Measurements from ENCODE around the gene ITGB1BP1. TPM values are rescaled to one million over a fixed set of nuclear protein-coding genes. Genes with fewer than 3 reads are reported as not detected.
A peak's percentile ranks its signal among the peaks of the same experiment; 100 is the strongest.

Gene ITGB1BP1, protein sequence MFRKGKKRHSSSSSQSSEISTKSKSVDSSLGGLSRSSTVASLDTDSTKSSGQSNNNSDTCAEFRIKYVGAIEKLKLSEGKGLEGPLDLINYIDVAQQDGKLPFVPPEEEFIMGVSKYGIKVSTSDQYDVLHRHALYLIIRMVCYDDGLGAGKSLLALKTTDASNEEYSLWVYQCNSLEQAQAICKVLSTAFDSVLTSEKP
- total RNA-seq (10 to 100 TPM; 24.4 to 25.0 TPM), total RNA-seq (22.6 to 104 (median 39.1) reads per million in 172 experiments)
- 42.6 TPM for polyA plus RNA-seq (2013, experiment 1 of 2)
- 63.8 TPM for polyA plus RNA-seq (2013, experiment 2 of 2)

DNA sequence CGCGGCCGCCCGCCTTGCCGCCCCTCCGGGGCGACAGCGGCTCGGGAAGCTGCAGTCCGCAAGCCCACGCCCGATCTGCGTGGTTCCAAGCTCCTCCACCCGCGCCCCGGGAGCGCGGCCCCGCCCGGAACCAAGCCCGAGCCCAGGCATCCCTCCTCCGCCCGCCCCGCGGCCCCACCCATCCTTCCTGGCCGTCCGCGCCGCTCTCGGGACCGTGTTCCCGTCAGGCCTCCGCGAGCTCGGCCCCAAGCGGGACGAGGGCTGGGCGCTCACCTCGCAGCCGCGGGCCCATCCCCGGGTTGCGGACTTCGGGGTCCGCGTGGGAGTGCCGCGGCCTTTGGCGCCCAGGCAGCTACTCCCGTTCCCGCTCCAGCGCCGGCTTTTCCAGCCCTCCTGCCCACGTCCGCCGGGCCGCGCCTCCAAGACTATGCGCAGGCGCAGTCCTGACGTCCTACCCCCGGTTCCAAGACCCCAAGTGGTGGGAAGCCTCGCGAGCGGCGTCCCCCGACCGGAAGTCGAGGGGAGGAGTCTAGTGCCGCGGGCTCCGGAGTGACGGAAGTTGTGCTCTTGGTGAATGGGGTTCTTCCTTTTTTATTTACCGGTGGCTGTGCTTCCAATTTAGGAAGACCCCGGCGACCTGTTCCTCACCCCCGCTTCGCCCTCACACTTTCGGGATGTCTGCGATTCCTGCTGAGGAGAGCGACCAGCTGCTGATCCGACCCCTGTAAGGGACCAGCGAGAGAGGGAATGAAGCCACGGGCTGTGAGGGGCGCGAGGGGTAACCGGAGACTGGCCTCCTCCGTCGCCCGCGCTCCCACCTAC is at the start of gene ITGB1BP1, which contains the start of gene CPSF3:
Gene ITGB1BP1 (minus strand): TSS at position 429 of the 822 bp plus-strand sequence. CDS start 4,831 bp downstream, outside the sequence.
Gene CPSF3 (plus strand): TSS at position 555 of the 822 bp plus-strand sequence. CDS start 120 bp downstream, at position 675.
- intact Hi-C loops (cut with DNase I, micrococcal nuclease) = loop anchor here (1.0 to 10.0 kb wide), 8 partner anchors 49 to 1391 kb away; partner anchors contain the start of genes IAH1 (in 2 of the 2), KIDINS220 (in 2 of the 2), KLF11 (in 1 of the 2) and MBOAT2 (in 1 of the 2)
- Histone ChIP-seq H3K27me3 (ENCODE audit: control insufficient read depth in 1 of 2, insufficient read depth in 2 of 2, low read length in 2 of 2) (no peaks in the 10 kb centered on the region), H3K36me3 (ENCODE audit: insufficient read depth, low read length) (peaks cover 10% of the 10 kb centered on the region), H3K9me3 (ENCODE audit: control insufficient read depth in 1 of 2, insufficient read depth in 1 of 2, low read length in 2 of 2) (no peaks in the 10 kb centered on the region), H3K4me1 (ENCODE audit: insufficient read depth, low read length) (peaks cover 39% of the 10 kb centered on the region), H3K27ac (ENCODE audit: low read depth in 1 of 2, low read length in 2 of 2) (peak within 1 kb of the TSS; percentile 73 to 84), H3K4me3 (ENCODE audit: low read length) (peak within 1 kb of the TSS; percentile 99)
- CTCF ChIA-PET = no interaction called here
- Mint-ChIP-seq H3K27me3 (no peaks in the 10 kb centered on the region), H3K4me3 (peak within 1 kb of the TSS; percentile 94), H3K9me3 (no peaks in the 10 kb centered on the region), H3K36me3 (ENCODE audit: low read depth) (peaks cover 21% of the 10 kb centered on the region), H3K27ac (no peak within 1 kb of the TSS), H3K4me1 (ENCODE audit: low read depth) (peaks cover 35% of the 10 kb centered on the region)
- no peak for TF ChIP-seq CTCF (IDR thresholded peaks at IDR 0.05)
- peak; percentile 84 for ATAC-seq (ENCODE audit: poor library complexity)
- peak; percentile 87 to 98 (median 94) for DNase-seq
- POLR2A ChIA-PET = interaction anchor here (1.0 to 3.8 kb wide), 10 partner anchors 11 to 1025 kb away, joined by 3 to 50 read pairs (median 4); partner anchors contain the start of genes ADAM17, IAH1, ODC1 and TAF1B

DNA sequence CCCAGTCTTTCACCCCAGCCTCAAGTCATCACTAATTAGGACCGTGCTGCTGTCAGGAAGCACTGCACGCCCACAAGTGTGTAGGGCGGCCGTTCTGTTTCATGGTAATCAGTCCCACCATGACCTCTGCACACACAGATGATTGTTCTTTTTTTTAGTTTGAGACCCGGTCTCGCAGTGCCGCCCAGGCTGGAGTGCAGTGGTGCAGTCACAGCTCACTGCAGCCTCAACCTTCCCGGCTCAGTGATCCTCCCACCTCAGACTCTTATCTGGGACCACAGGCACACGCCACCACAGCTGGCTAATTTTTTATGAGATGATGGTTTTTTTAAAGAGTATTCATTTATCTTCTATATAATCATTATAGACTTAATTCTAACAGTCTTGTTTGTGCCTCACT is 49.2 kb upstream of the ITGB1BP1 start:
- Histone ChIP-seq H3K9me3 (ENCODE audit: control insufficient read depth in 1 of 2, insufficient read depth in 1 of 2, low read length in 2 of 2) (peaks cover 0 to 5% of the 10 kb centered on the region in 2 experiments), H3K4me1 (ENCODE audit: insufficient read depth, low read length) (peaks cover 37% of the 10 kb centered on the region), H3K27ac (ENCODE audit: low read depth in 1 of 2, low read length in 2 of 2) (no peak overlapping the region), H3K36me3 (ENCODE audit: insufficient read depth, low read length) (peaks cover 14% of the 10 kb centered on the region), H3K27me3 (ENCODE audit: control insufficient read depth in 1 of 2, insufficient read depth in 2 of 2, low read length in 2 of 2) (no peaks in the 10 kb centered on the region), H3K4me3 (ENCODE audit: low read length) (no peak overlapping the region)
- CTCF ChIA-PET = no interaction called here
- Mint-ChIP-seq H3K36me3 (ENCODE audit: low read depth) (peaks cover 34% of the 10 kb centered on the region), H3K9me3 (no peaks in the 10 kb centered on the region), H3K4me3 (peak overlapping the region; percentile 88), H3K27me3 (no peaks in the 10 kb centered on the region), H3K27ac (peak overlapping the region; percentile 92), H3K4me1 (ENCODE audit: low read depth) (peaks cover 39% of the 10 kb centered on the region)
- DNase-seq (no peak), ATAC-seq (ENCODE audit: poor library complexity) (no peak)
- POLR2A ChIA-PET = interaction anchor here (1.4 to 2.2 kb wide), 3 partner anchors 11 to 263 kb away, joined by 4 to 50 read pairs (median 6); partner anchors contain the start of genes CPSF3 and ITGB1BP1
- TF ChIP-seq CTCF (IDR thresholded peaks at IDR 0.05) = no peak
- intact Hi-C loops (cut with DNase I, micrococcal nuclease) = loop anchor here (5.0 to 10.0 kb wide), 5 partner anchors 50 to 572 kb away; partner anchors contain the start of genes ADAM17 (in 1 of the 2), CPSF3 (in 1 of the 2), ITGB1BP1 (in 1 of the 2) and KLF11 (in 1 of the 2)

GRCh38 chr2:9471206-9471605 is 47.9 kb upstream of the ITGB1BP1 start:
- Mint-ChIP-seq H3K27me3 (no peaks in the 10 kb centered on the region), H3K4me1 (ENCODE audit: low read depth) (peaks cover 26% of the 10 kb centered on the region), H3K36me3 (ENCODE audit: low read depth) (peaks cover 27% of the 10 kb centered on the region), H3K4me3 (no peak overlapping the region), H3K9me3 (no peaks in the 10 kb centered on the region), H3K27ac (no peak overlapping the region)
- peaks cover 27% of the 10 kb centered on the region for H3K4me1 ChIP-seq (ENCODE audit: insufficient read depth, low read length)
- ChIA-PET POLR2A (no interaction called here), CTCF (no interaction called here)
- H3K36me3 ChIP-seq (ENCODE audit: insufficient read depth, low read length) = peaks cover 16% of the 10 kb centered on the region
- no peak for TF ChIP-seq CTCF (IDR thresholded peaks at IDR 0.05)
- H3K9me3 ChIP-seq (ENCODE audit: control insufficient read depth in 1 of 2, insufficient read depth in 1 of 2, low read length in 2 of 2) = no peaks in the 10 kb centered on the region
- no peak for ATAC-seq (ENCODE audit: poor library complexity)
- H3K27me3 ChIP-seq (ENCODE audit: control insufficient read depth in 1 of 2, insufficient read depth in 2 of 2, low read length in 2 of 2) = no peaks in the 10 kb centered on the region
- intact Hi-C loops (cut with DNase I, micrococcal nuclease) = loop anchor here (5.0 to 10.0 kb wide), 5 partner anchors 49 to 574 kb away; partner anchors contain the start of genes ADAM17 (in 1 of the 2), CPSF3 (in 1 of the 2), ITGB1BP1 (in 1 of the 2) and KLF11 (in 1 of the 2)
- H3K4me3 ChIP-seq (ENCODE audit: low read length) = no peak overlapping the region
- H3K27ac ChIP-seq (ENCODE audit: low read depth in 1 of 2, low read length in 2 of 2) = no peak overlapping the region
- DNase-seq = no peak
